GM10266 (cell line): Measurements from ENCODE around the gene DSCAML1.

ENCODE experiments used
- DNase-seq: peaks from one replicate; pipeline ENCODE4 v3.0.0; 2012; ENCODE audit errors: extremely low spot score
- TF ChIP-seq, protein P1 (sequence below): IDR thresholded peaks from 2 replicates; pipeline ENCODE4 v1.5.1; 2012; ENCODE audit warnings: mild to moderate bottlenecking, low read depth; ENCODE audit not compliant: control insufficient read depth, insufficient read depth; ENCODE audit errors: missing control alignments

The DSCAML1 gene

DNA sequence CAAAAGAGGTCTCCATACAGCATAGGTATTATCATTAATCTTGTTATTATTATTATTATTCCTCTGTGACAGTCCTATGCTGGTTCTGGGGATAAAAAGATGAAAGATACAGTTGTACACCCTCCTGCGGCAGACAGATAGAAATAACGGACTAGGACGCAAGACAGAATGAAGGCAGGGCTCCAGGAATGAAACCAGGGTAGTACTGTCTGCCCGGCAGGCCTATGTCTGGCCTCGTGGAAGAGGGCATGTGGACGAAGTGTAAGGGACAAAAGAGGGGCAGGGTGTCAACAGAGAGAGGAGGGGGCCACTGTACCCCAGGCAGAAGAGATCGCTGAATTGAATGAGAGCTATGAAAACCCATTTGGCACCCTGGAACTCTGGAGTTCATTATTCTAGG is 25.2 kb downstream of the DSCAML1 start:
- DNase-seq, result no peak
- TF ChIP-seq, protein P1, sequence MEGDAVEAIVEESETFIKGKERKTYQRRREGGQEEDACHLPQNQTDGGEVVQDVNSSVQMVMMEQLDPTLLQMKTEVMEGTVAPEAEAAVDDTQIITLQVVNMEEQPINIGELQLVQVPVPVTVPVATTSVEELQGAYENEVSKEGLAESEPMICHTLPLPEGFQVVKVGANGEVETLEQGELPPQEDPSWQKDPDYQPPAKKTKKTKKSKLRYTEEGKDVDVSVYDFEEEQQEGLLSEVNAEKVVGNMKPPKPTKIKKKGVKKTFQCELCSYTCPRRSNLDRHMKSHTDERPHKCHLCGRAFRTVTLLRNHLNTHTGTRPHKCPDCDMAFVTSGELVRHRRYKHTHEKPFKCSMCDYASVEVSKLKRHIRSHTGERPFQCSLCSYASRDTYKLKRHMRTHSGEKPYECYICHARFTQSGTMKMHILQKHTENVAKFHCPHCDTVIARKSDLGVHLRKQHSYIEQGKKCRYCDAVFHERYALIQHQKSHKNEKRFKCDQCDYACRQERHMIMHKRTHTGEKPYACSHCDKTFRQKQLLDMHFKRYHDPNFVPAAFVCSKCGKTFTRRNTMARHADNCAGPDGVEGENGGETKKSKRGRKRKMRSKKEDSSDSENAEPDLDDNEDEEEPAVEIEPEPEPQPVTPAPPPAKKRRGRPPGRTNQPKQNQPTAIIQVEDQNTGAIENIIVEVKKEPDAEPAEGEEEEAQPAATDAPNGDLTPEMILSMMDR, result no peak

DNA sequence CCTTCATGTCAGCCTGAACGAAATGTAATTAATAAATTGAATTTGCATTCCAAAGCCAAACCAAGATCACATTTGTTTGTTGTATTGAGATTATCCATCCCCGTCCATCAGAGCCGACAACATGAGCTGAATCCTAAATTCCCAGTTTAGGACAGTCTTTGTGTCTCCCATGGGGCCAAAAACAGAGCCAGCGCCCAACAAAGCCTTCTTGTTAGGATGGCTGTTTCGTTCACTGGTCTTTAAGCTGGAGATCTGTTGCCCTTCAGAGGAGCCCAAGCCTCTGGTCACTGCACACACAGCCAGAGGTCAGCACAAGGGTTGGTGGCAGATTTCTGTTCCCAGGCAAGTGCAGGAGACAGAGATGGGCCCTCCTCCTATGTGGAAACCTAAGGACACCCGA is 25.8 kb downstream of the DSCAML1 start:
- DNase-seq, result no peak
- TF ChIP-seq, protein P1, result no peak

DNA sequence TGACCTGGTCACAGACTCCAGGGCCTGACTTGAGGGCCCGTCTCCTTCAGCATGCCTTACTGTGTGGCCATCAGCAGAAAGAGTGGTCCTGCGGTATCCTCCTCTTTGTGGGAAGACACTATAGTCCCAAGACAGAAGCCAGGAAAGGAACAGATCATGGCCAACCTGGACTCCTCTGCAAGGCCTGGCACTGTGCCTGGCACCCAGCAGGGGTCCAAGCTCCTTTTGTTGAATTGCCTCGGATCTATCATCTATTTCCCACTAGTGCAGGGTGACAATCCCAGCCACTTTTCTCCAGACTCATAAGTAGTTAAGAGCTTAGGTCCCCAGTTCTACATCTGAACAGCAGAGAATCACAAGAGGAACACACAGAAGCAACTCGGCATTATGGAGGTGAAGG is 27.0 kb downstream of the DSCAML1 start:
- TF ChIP-seq, protein P1, result no peak
- DNase-seq, result no peak

DNA sequence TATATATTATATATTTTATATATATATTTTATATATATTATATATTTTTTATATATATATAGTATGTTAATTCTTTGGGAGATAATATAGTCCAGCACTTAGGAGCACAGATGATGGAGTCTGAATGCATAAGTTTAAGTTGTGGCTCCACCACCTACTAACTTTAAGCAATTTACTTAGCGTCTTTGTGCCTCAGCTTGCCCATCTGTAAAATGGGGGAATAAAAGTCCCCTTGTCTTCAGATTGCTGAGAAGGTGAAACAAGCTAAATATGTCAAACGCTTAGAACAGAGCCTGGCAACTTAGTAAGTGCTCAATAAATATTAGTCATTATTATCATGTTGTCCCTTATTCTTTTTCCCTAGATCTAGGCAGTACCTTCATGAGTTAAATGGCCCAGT is 27.5 kb downstream of the DSCAML1 start:
- TF ChIP-seq, protein P1, result no peak

DNA sequence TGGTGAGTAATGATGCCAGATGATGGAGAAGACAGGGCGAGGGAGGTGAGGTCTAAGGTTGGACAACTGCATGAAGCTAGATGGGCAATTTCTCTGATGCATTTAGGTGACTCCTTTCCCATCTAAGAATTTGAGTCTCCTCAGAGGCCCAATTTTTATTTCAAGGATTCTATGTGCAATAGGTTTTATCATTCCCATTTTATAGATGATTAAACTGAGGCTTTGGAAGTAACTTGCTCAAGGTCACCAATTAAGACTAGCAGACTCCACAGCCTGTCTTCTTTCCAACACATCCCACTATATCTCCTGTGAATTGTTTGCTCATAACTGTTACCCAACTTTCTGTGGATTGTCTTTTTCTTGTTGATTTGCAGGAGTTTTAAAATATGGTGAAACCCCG is 28.5 kb downstream of the DSCAML1 start:
- TF ChIP-seq, protein P1, result no peak
- no peak for DNase-seq

More for the DNA sequence above, 27.5 kb downstream of the DSCAML1 start:
- DNase-seq, result no peak

DNA sequence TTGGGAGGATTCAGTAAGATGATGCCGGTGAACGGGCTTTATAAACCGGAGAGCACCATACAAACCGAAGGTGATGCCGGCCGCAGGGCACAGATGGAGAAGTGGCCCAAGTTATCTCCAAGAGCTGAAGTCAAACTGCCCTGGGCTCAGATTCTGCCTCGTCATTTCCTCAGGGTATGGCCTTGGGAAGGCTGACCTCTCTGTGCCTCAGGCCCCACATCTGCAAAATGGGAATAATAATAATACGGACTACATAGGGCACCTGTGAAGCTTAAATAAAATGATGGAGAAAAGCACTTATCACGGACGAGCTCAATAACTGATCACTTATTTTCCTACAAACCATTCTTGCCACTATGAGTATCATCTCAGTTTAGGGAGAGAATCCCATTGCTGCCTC is 29.9 kb downstream of the DSCAML1 start:
- no peak for DNase-seq
- TF ChIP-seq, protein P1, result no peak

DNA sequence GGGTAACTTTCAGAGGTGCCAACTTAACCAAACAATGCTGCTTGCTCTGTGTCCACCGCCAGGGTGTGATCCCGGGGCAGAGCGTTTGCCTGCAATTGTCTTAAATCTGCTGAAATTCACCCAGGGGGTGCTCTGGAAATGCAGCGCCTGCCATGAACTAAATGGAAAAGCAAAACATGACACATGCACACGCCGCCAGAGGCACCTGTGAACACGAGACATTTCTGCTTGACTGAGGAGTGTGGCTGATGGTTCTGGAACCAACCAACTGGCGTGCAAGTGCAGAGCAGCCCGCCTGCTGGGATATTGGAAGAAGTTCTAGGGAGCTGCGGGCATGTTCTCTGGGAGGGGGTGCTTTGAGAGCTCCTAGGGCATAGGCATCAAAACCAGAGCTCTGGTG is 30.4 kb downstream of the DSCAML1 start:
- TF ChIP-seq, protein P1, result no peak
- no peak for DNase-seq
